ENCODE data around the gene ADARB1. TPM values are rescaled to one million over a fixed set of nuclear protein-coding genes. Genes with fewer than 3 reads are reported as not detected.

ADARB1 gene
- total RNA-seq, 1 experiment from 2014 or later: 12.1 TPM

DNA sequence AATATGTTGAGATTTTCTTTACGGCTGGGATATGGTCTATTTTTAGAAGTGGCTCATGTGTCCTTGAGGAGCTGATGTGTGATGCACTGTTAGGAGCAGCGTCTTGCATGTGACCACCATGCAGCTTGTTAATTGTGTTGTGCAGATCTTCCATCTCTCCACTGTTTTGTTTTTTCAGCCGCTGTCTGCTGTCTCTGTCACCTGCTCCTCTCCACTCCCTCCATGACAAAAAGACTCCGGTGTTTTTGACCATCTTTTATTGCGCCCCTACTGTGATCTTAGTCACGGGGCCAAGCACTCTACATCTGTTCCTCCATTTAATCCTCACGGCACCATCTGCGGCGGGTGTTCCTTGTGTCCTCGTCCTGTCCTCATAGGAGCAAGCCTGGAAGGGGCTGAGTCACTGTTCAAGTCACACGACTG is 51.8 kb downstream of the ADARB1 start:
- intact Hi-C loops (cut with micrococcal nuclease; ENCODE audit: unreplicated experiment): loop anchor here (5.0 kb wide), 1 partner anchor 324 kb away; the partner anchor contains the start of gene UBE2G2
- H3K79me2 ChIP-seq (ENCODE audit: low read depth): no peaks in the 10 kb centered on the region
- no peaks in the 10 kb centered on the region for H3K9me3 ChIP-seq (ENCODE audit: insufficient read depth, low read depth)
- no peak overlapping the region for H3K4me2 ChIP-seq
- H4K20me1 ChIP-seq (ENCODE audit: insufficient read depth): no peaks in the 10 kb centered on the region
- no peaks in the 10 kb centered on the region for H3F3A ChIP-seq (ENCODE audit: insufficient read depth, low read depth)
- H3K27ac ChIP-seq: no peak overlapping the region
- no peaks in the 10 kb centered on the region for H3K36me3 ChIP-seq (ENCODE audit: low read depth)
- no peak overlapping the region for H3K4me3 ChIP-seq
- ChIA-PET CTCF (no interaction called here), POLR2A (ENCODE audit: unreplicated experiment) (no interaction called here)
- BruUV-seq (replicated peaks): no TSS peak
- no peaks in the 10 kb centered on the region for H3K9me2 ChIP-seq (ENCODE audit: insufficient read depth)
- H3K27me3 ChIP-seq (ENCODE audit: insufficient read depth, low read depth): no peaks in the 10 kb centered on the region
- H3K4me1 ChIP-seq (replicated peaks; ENCODE audit: insufficient read depth): peaks cover 9% of the 10 kb centered on the region; the same call in 1 of the 2 replicates
- TF ChIP-seq EZH2 (IDR thresholded peaks at IDR 0.05; ENCODE audit: low read depth): no peak
- H2AFZ ChIP-seq: no peak overlapping the region
- DNase-seq: no peak

DNA sequence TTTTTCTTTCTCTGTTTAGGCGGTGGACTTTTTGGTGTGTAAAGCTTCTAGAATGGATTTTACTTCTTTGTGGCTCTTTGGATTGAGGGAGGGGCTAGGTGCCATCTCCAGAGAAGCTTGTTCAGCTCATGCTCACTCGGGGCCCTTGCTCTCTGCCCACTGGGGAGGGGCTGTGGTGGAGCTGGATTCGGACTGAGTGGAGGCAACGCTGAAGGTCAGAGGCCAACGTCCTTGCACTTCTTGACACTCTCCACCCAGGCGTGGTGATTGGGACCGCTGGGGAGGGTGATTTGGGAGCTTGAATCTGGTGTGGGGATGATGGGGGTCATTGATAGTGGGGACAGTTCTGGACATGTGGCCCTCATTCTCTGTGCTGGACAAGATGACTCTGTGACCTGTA is 52.6 kb downstream of the ADARB1 start:
- Histone ChIP-seq H3F3A (ENCODE audit: insufficient read depth, low read depth) (no peaks in the 10 kb centered on the region), H3K27ac (no peak overlapping the region), H3K9me2 (ENCODE audit: insufficient read depth) (no peaks in the 10 kb centered on the region), H3K4me2 (no peak overlapping the region), H3K36me3 (ENCODE audit: low read depth) (no peaks in the 10 kb centered on the region), H2AFZ (no peak overlapping the region), H3K27me3 (ENCODE audit: insufficient read depth, low read depth) (no peaks in the 10 kb centered on the region), H4K20me1 (ENCODE audit: insufficient read depth) (no peaks in the 10 kb centered on the region), H3K4me3 (no peak overlapping the region), H3K4me1 (replicated peaks; ENCODE audit: insufficient read depth) (peaks cover 9% of the 10 kb centered on the region; the same call in 1 of the 2 replicates), H3K79me2 (ENCODE audit: low read depth) (no peaks in the 10 kb centered on the region), H3K9me3 (ENCODE audit: insufficient read depth, low read depth) (no peaks in the 10 kb centered on the region)
- TF ChIP-seq EZH2 (IDR thresholded peaks at IDR 0.05; ENCODE audit: low read depth): no peak
- TF ChIP-seq, protein P1, sequence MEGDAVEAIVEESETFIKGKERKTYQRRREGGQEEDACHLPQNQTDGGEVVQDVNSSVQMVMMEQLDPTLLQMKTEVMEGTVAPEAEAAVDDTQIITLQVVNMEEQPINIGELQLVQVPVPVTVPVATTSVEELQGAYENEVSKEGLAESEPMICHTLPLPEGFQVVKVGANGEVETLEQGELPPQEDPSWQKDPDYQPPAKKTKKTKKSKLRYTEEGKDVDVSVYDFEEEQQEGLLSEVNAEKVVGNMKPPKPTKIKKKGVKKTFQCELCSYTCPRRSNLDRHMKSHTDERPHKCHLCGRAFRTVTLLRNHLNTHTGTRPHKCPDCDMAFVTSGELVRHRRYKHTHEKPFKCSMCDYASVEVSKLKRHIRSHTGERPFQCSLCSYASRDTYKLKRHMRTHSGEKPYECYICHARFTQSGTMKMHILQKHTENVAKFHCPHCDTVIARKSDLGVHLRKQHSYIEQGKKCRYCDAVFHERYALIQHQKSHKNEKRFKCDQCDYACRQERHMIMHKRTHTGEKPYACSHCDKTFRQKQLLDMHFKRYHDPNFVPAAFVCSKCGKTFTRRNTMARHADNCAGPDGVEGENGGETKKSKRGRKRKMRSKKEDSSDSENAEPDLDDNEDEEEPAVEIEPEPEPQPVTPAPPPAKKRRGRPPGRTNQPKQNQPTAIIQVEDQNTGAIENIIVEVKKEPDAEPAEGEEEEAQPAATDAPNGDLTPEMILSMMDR (conservative IDR thresholded peaks at IDR 0.05): no peak
- no TSS peak for BruUV-seq (replicated peaks)
- ChIA-PET POLR2A (ENCODE audit: unreplicated experiment) (no interaction called here), CTCF (interaction anchor here (0.6 kb wide), 1 partner anchor 186 kb away, joined by 3 read pairs; no protein-coding TSS in a partner anchor)
- intact Hi-C loops (cut with micrococcal nuclease; ENCODE audit: unreplicated experiment): loop anchor here (5.0 kb wide), 1 partner anchor 325 kb away; the partner anchor contains the start of gene UBE2G2
- no peak for DNase-seq

DNA sequence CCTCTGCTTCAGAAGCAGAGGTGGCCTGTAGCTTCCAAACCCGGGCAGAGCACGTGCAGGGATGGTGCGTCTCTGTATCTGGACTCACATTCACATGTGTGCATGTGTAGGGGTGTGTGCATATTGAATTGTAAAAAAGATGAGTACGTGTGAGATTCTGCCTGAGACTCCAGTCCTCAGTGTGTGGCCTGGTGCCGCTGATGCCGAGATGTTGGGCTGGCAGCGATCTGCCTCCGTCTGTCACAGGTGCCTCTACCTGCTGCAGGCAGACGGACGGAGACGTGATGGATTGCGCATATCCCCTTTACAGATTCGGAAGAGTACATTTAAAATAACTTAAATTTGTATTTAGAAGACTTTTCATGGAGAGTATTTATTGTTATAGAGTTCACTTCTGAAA is 53.6 kb downstream of the ADARB1 start:
- ChIA-PET POLR2A (ENCODE audit: unreplicated experiment) (no interaction called here), CTCF (interaction anchor here (0.6 to 1.9 kb wide), 8 partner anchors 10 to 680 kb away, joined by 3 to 20 read pairs (median 5); no protein-coding TSS in a partner anchor)
- intact Hi-C loops (cut with micrococcal nuclease; ENCODE audit: unreplicated experiment): loop anchor here (1.0 to 5.0 kb wide), 3 partner anchors 51 to 326 kb away; partner anchors contain the start of gene UBE2G2
- H3K9me2 ChIP-seq (ENCODE audit: insufficient read depth): no peaks in the 10 kb centered on the region
- no TSS peak for BruUV-seq (replicated peaks)
- H2AFZ ChIP-seq: no peak overlapping the region
- H3K4me2 ChIP-seq: no peak overlapping the region
- H3K36me3 ChIP-seq (ENCODE audit: low read depth): no peaks in the 10 kb centered on the region
- no peak overlapping the region for H3K4me3 ChIP-seq
- no peaks in the 10 kb centered on the region for H3K27me3 ChIP-seq (ENCODE audit: insufficient read depth, low read depth)
- no peaks in the 10 kb centered on the region for H4K20me1 ChIP-seq (ENCODE audit: insufficient read depth)
- no peak for DNase-seq
- H3K27ac ChIP-seq: no peak overlapping the region
- H3K9me3 ChIP-seq (ENCODE audit: insufficient read depth, low read depth): no peaks in the 10 kb centered on the region
- no peaks in the 10 kb centered on the region for H3K79me2 ChIP-seq (ENCODE audit: low read depth)
- peaks cover 9% of the 10 kb centered on the region; the same call in 1 of the 2 replicates for H3K4me1 ChIP-seq (replicated peaks; ENCODE audit: insufficient read depth)
- no peaks in the 10 kb centered on the region for H3F3A ChIP-seq (ENCODE audit: insufficient read depth, low read depth)
- no peak for TF ChIP-seq EZH2 (IDR thresholded peaks at IDR 0.05; ENCODE audit: low read depth)
- TF ChIP-seq, protein P1 (conservative IDR thresholded peaks at IDR 0.05): no peak
